H9 (cell line): ENCODE measurements around the gene CD2. TPM values are rescaled to one million over a fixed set of nuclear protein-coding genes. Genes with fewer than 3 reads are reported as not detected.

ENCODE experiments used
- DNase-seq: peaks from one replicate; pipeline ENCODE4 v3.0.0-alpha.2; 2017
- H2AFZ ChIP-seq: one replicate; pipeline ENCODE4 v1.6.1; 2013; ENCODE audit warnings: mild to moderate bottlenecking, low read length, control low read depth, moderate library complexity
- H2AK5ac ChIP-seq: 2 replicates; pipeline ENCODE4 v1.6.1; 2013; ENCODE audit warnings: low read length, control low read depth, mixed read lengths; ENCODE audit not compliant: insufficient read length
- H2BK120ac ChIP-seq: one replicate; pipeline ENCODE4 v1.6.1; 2013; ENCODE audit warnings: low read depth, mild to moderate bottlenecking, low read length, control low read depth, inconsistent platforms; ENCODE audit not compliant: poor library complexity, severe bottlenecking
- H2BK12ac ChIP-seq: 2 replicates; pipeline ENCODE4 v1.6.1; 2013; ENCODE audit warnings: low read length, control low read depth, mixed read lengths, low read depth; ENCODE audit not compliant: insufficient read length
- H2BK15ac ChIP-seq: 2 replicates; pipeline ENCODE4 v1.6.1; 2013; ENCODE audit warnings: low read depth, low read length, control low read depth
- H2BK20ac ChIP-seq: one replicate; pipeline ENCODE4 v1.6.1; 2013; ENCODE audit warnings: low read depth, mild to moderate bottlenecking, low read length, control low read depth, inconsistent platforms; ENCODE audit not compliant: poor library complexity, severe bottlenecking
- H2BK5ac ChIP-seq: 2 replicates; pipeline ENCODE4 v1.6.1; 2013; ENCODE audit warnings: low read length, control low read depth, mixed read lengths; ENCODE audit not compliant: insufficient read length
- H3K14ac ChIP-seq: 2 replicates; pipeline ENCODE4 v1.6.1; 2013; ENCODE audit warnings: low read length, control low read depth; ENCODE audit not compliant: insufficient read depth
- H3K18ac ChIP-seq: 2 replicates; pipeline ENCODE4 v1.6.1; 2013; ENCODE audit warnings: low read depth, mild to moderate bottlenecking, mixed read lengths, low read length, control low read depth; ENCODE audit not compliant: insufficient read length
- H3K23ac ChIP-seq: 2 replicates; pipeline ENCODE4 v1.6.1; 2013; ENCODE audit warnings: low read length, control low read depth, mixed read lengths, low read depth; ENCODE audit not compliant: insufficient read length
- H3K23me2 ChIP-seq: 2 replicates; pipeline ENCODE4 v1.6.1; 2013; ENCODE audit warnings: low read depth, mild to moderate bottlenecking, mixed read lengths, low read length, control low read depth; ENCODE audit not compliant: insufficient read length, poor library complexity, severe bottlenecking
- H3K27ac ChIP-seq: 2 replicates; pipeline ENCODE4 v1.5.1; 2013; ENCODE audit warnings: low read length, control low read depth, mixed read lengths, low read depth; ENCODE audit not compliant: insufficient read length
- H3K27me3 ChIP-seq: 2 replicates; pipeline ENCODE4 v1.6.1; 2013; ENCODE audit warnings: low read length, control low read depth, inconsistent platforms; ENCODE audit not compliant: insufficient read depth
- H3K4ac ChIP-seq: 2 replicates; pipeline ENCODE4 v1.6.1; 2013; ENCODE audit warnings: low read depth, mild to moderate bottlenecking, control low read depth, inconsistent platforms, low read length, moderate library complexity
- H3K4me1 ChIP-seq: 2 replicates; pipeline ENCODE4 v1.6.1; 2013; ENCODE audit warnings: low read length, control low read depth, inconsistent platforms; ENCODE audit not compliant: insufficient read depth
- H3K4me2 ChIP-seq: 2 replicates; pipeline ENCODE4 v1.6.1; 2013; ENCODE audit warnings: low read length, control low read depth, mixed read lengths; ENCODE audit not compliant: insufficient read length, insufficient read depth
- H3K56ac ChIP-seq: 2 replicates; pipeline ENCODE4 v1.6.1; 2013; ENCODE audit warnings: low read depth, mild to moderate bottlenecking, mixed read lengths, low read length, control low read depth; ENCODE audit not compliant: insufficient read length
- H3K79me1 ChIP-seq: 2 replicates; pipeline ENCODE4 v1.6.1; 2013; ENCODE audit warnings: low read depth, mild to moderate bottlenecking, moderate library complexity, low read length, control low read depth, inconsistent platforms; ENCODE audit not compliant: insufficient read depth, poor library complexity, severe bottlenecking
- H3K79me2 ChIP-seq: 2 replicates; pipeline ENCODE4 v1.6.1; 2013; ENCODE audit warnings: low read length, control low read depth, inconsistent platforms; ENCODE audit not compliant: insufficient read depth
- H3K9ac ChIP-seq: 2 replicates; pipeline ENCODE4 v1.6.1; 2013; ENCODE audit warnings: low read length, control low read depth, mixed read lengths; ENCODE audit not compliant: insufficient read length; ENCODE audit errors: extremely low read depth
- H3K9me3 ChIP-seq: one replicate; pipeline ENCODE4 v1.6.1; 2013; ENCODE audit warnings: low read depth, low read length, inconsistent platforms; ENCODE audit not compliant: control insufficient read depth
- H3T11ph ChIP-seq: one replicate; pipeline ENCODE4 v1.6.1; 2013; ENCODE audit warnings: mild to moderate bottlenecking, low read length, control low read depth, inconsistent platforms
- H4K20me1 ChIP-seq: one replicate; pipeline ENCODE4 v1.6.1; 2013; ENCODE audit not compliant: control insufficient read depth, insufficient read length, insufficient read depth
- H4K5ac ChIP-seq: 2 replicates; pipeline ENCODE4 v1.6.1; 2013; ENCODE audit warnings: low read depth, mild to moderate bottlenecking, mixed read lengths, low read length, control low read depth; ENCODE audit not compliant: insufficient read length
- H4K8ac ChIP-seq: replicated peaks from 2 replicates; pipeline ENCODE4 v1.6.1; 2013; ENCODE audit warnings: low read length, control low read depth, mixed read lengths, low read depth; ENCODE audit not compliant: insufficient read length
- H4K91ac ChIP-seq: 2 replicates; pipeline ENCODE4 v1.6.1; 2013; ENCODE audit warnings: low read depth, mild to moderate bottlenecking, moderate library complexity, mixed read lengths, low read length, control low read depth; ENCODE audit not compliant: insufficient read length
- H3K27ac Mint-ChIP-seq, 3 experiments: 2 replicates in 2 of 3; 3 replicates in 1 of 3; pipeline ENCODE4 v1.8.0; 2020 to 2021; ENCODE audit warnings: mixed read lengths in 3 of 3, mild to moderate bottlenecking in 1 of 3, moderate library complexity in 1 of 3
- H3K27me3 Mint-ChIP-seq: 2 replicates; pipeline ENCODE4 v1.8.0; 2021; ENCODE audit warnings: low read depth, mild to moderate bottlenecking, moderate library complexity, mixed read lengths
- H3K36me3 Mint-ChIP-seq, 3 experiments: 2 replicates in 2 of 3; 3 replicates in 1 of 3; pipeline ENCODE4 v1.8.0; 2020 to 2021; ENCODE audit warnings: low read depth in 3 of 3, mixed read lengths in 3 of 3; ENCODE audit not compliant: insufficient read depth in 1 of 3
- H3K4me1 Mint-ChIP-seq, 2 experiments: 2 replicates each; pipeline ENCODE4 v1.8.0; 2020; ENCODE audit warnings: mixed read lengths in 2 of 2
- H3K4me3 Mint-ChIP-seq, 2 experiments: 2 replicates in 1 of 2; 3 replicates in 1 of 2; pipeline ENCODE4 v1.8.0; 2020 to 2021; ENCODE audit warnings: mild to moderate bottlenecking in 2 of 2, mixed read lengths in 2 of 2, moderate library complexity in 1 of 2
- H3K9me3 Mint-ChIP-seq, 2 experiments: 2 replicates in 1 of 2; 3 replicates in 1 of 2; pipeline ENCODE4 v1.8.0; 2020; ENCODE audit warnings: mild to moderate bottlenecking in 2 of 2, mixed read lengths in 2 of 2, moderate library complexity in 1 of 2
- CTCF ChIP-seq: fragments of 200-600 bp; sonication (generic); conservative IDR thresholded peaks from 3 replicates; pipeline ENCODE4 v1.8.0; 2021; ENCODE audit warnings: antibody characterized with exemption, mild to moderate bottlenecking
- WGBS: extraction: QIAGEN DNeasy Blood & Tissue Kit; methylation state at CpG from one replicate; pipeline ENCODE4 v1.1.7; 2013; ENCODE audit warnings: missing lambda C conversion rate, low lambda C conversion rate, mixed read lengths; ENCODE audit not compliant: insufficient read length; ENCODE audit errors: extremely low coverage; 5-methylcytosine and 5-hydroxymethylcytosine counted together
- total RNA-seq: library from RNA; stranded (reverse); gene quantifications from 2 replicates; pipeline ENCODE4 v1.2.1, GENCODE V29; 2021

CD2 gene
- total RNA-seq, 1 experiment from 2014 or later, result not detected

- Histone ChIP-seq H2BK15ac (no peak overlapping the region), H4K8ac (no peak overlapping the region), H2BK12ac (no peak overlapping the region), H3K79me2 (no peaks in the 10 kb centered on the region), H2BK120ac (no peak overlapping the region), H3K4ac (no peak overlapping the region), H3K56ac (no peak overlapping the region), H3K9me3 (no peaks in the 10 kb centered on the region), H3K27me3 (no peaks in the 10 kb centered on the region), H3K4me2 (no peak overlapping the region), H3K27ac (no peak overlapping the region), H3K23me2 (no peaks in the 10 kb centered on the region), H3K14ac (no peak overlapping the region), H3K18ac (no peak overlapping the region), H2AK5ac (no peak overlapping the region), H3T11ph (no peak overlapping the region), H2BK5ac (no peak overlapping the region), H2AFZ (no peak overlapping the region), H3K9ac (no peak overlapping the region), H4K5ac (no peak overlapping the region), H3K4me1 (no peaks in the 10 kb centered on the region), H4K20me1 (no peaks in the 10 kb centered on the region), H4K91ac (no peak overlapping the region), H3K79me1 (no peaks in the 10 kb centered on the region), H2BK20ac (no peak overlapping the region), H3K23ac (no peak overlapping the region)
- WGBS, result no CpG with 5 or more reads among the region's 11 CpGs
- Mint-ChIP-seq H3K27ac (peak overlapping the region in 1 of 3 experiments; percentile 42; a peak in 1 of 7 replicates), H3K9me3 (peaks cover 0 to 4% of the 10 kb centered on the region in 2 experiments; a peak in 1 of 5 replicates), H3K27me3 (no peaks in the 10 kb centered on the region; the same call in 1 of the 2 replicates), H3K4me1 (peaks cover 12% of the 10 kb centered on the region in 2 experiments), H3K36me3 (no peaks in the 10 kb centered on the region; a peak in 1 of 7 replicates), H3K4me3 (no peak overlapping the region)
- peak; percentile 52 for DNase-seq
- peak; percentile 71 for TF ChIP-seq CTCF
Observed at GRCh38 chr1:116763787-116764465, 9.7 kb downstream of the CD2 start.
